CMK (cell line): Measurements from ENCODE around the gene PRR5.

ENCODE experiments used
- DNase-seq: peaks from one replicate; pipeline ENCODE4 v3.0.0-alpha.2; 2010; ENCODE audit warnings: low read depth

The PRR5 gene

GRCh38 chr22:44693145-44693544 lies 8.9 kb upstream of the PRR5 start:
- DNase-seq, result no peak

GRCh38 chr22:44693756-44694155 lies 8.2 kb upstream of the PRR5 start:
- DNase-seq, result no peak

GRCh38 chr22:44697423-44698141 lies 4.4 kb upstream of the PRR5 start:
- DNase-seq, result no peak

- DNase-seq, result no peak
Measured at GRCh38 chr22:44698531-44699421, 3.2 kb upstream of the PRR5 start.

GRCh38 chr22:44700456-44700855 lies 1.5 kb upstream of the PRR5 start:
- no peak for DNase-seq

- DNase-seq, result no peak
Measured at GRCh38 chr22:44701187-44701790, 715 bp upstream of the PRR5 start.

GRCh38 chr22:44702479-44703198 lies 635 bp downstream of the PRR5 start:
- no peak for DNase-seq

GRCh38 chr22:44703255-44703870 lies 1.4 kb downstream of the PRR5 start:
- DNase-seq, result no peak

- DNase-seq, result no peak
Measured at GRCh38 chr22:44704159-44705021, 2.4 kb downstream of the PRR5 start.

GRCh38 chr22:44705022-44705297 lies 3.0 kb downstream of the PRR5 start:
- DNase-seq, result no peak

- no peak for DNase-seq
Measured at GRCh38 chr22:44706488-44706887, 4.5 kb downstream of the PRR5 start.

GRCh38 chr22:44707178-44707577 lies 5.2 kb downstream of the PRR5 start:
- no peak for DNase-seq

GRCh38 chr22:44707752-44708151 lies 5.7 kb downstream of the PRR5 start:
- DNase-seq, result no peak

- no peak for DNase-seq
Measured at GRCh38 chr22:44709881-44710392, 7.9 kb downstream of the PRR5 start.

GRCh38 chr22:44710474-44711240 lies 8.7 kb downstream of the PRR5 start:
- no peak for DNase-seq

- DNase-seq, result no peak
Measured at GRCh38 chr22:44711241-44711560, 9.2 kb downstream of the PRR5 start.

GRCh38 chr22:44711690-44712555 lies 9.9 kb downstream of the PRR5 start:
- DNase-seq, result no peak

- no peak for DNase-seq
Measured at GRCh38 chr22:44712962-44713361, 11.0 kb downstream of the PRR5 start.

- no peak for DNase-seq
Measured at GRCh38 chr22:44714703-44715350, 12.8 kb downstream of the PRR5 start.
